ENCODE measurements around the gene MICOS13.

The MICOS13 gene

DNA sequence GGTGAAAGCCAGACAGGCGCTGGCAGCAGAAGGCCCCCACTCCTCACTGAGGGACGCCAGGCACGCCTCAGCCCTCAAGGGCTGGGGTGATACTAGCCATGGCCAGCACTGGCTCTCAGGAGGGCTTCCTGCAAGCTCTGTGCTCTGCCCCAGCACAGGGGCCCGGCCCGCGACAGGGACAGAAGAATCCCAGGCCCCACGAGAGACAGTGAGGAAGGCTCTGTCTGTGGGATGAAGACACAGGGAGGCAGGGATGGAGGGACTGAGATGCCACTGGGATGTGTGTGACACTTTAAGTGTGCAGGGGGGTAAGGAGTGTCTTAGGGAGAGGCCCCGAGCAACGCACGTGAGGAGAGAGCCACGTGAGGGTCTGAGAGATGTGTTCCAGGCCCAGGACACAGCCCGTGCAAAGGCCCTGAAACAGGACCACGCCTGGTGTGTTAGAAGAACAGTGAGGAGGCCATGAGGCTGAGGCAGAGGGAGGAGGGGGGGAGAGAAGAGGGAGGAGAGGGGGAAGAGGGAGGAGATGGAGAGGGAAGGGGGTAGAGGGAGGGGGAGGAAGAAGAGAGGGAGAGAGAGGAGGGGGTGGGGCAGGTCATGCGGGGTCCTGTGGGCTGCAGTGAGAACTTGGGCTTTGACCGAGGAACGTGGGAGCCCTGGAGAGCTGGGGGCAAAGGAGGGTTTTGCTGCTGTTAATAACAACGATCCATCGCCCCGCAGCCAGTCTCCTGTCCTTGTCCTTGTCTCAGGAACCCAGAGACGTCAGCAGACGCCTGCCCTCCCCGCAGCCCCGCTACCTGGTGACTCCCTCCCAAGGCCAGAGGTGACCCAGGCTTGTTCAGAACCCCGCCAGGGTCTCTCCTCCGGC, 16.9 kb upstream of the MICOS13 start (continued):
- no peak for TF ChIP-seq PRDM6 (tag by site-specific recombination; IDR thresholded peaks at IDR 0.05)
- peak; percentile 29; the same call in 1 of the 2 replicates for TF ChIP-seq ZBTB8A (tag by site-specific recombination; IDR thresholded peaks at IDR 0.05)
- peak; percentile 41; the same call in 1 of the 2 replicates for TF ChIP-seq ZNF16 (tag by site-specific recombination; IDR thresholded peaks at IDR 0.05; ENCODE audit: low read depth)
- no peak for TF ChIP-seq ZNF157 (tag by site-specific recombination; IDR thresholded peaks at IDR 0.05)
- TF ChIP-seq ZNF398 (tag by site-specific recombination; IDR thresholded peaks at IDR 0.05) = peak; percentile 97
- no peak for TF ChIP-seq ZNF626 (tag by site-specific recombination; IDR thresholded peaks at IDR 0.05)
- no peak for TF ChIP-seq ZNF274 (IDR thresholded peaks at IDR 0.05; ENCODE audit: low read length)
- no peak for TF ChIP-seq ZNF274 (tag by site-specific recombination; IDR thresholded peaks at IDR 0.05; ENCODE audit: borderline replicate concordance)
- no peak for TF ChIP-seq ZNF621 (tag by site-specific recombination; IDR thresholded peaks at IDR 0.05)
- no peak for TF ChIP-seq HOXA7 (CRISPR knock-in tag; IDR thresholded peaks at IDR 0.05; ENCODE audit: borderline replicate concordance)
- no peak for TF ChIP-seq OVOL3 (tag by site-specific recombination; IDR thresholded peaks at IDR 0.05)
- peak; percentile 91; the same call in 1 of the 2 replicates for TF ChIP-seq ZNF610 (tag by site-specific recombination; IDR thresholded peaks at IDR 0.05; ENCODE audit: borderline replicate concordance)
- no peak for TF ChIP-seq ZNF362 (tag by site-specific recombination; IDR thresholded peaks at IDR 0.05)

DNA sequence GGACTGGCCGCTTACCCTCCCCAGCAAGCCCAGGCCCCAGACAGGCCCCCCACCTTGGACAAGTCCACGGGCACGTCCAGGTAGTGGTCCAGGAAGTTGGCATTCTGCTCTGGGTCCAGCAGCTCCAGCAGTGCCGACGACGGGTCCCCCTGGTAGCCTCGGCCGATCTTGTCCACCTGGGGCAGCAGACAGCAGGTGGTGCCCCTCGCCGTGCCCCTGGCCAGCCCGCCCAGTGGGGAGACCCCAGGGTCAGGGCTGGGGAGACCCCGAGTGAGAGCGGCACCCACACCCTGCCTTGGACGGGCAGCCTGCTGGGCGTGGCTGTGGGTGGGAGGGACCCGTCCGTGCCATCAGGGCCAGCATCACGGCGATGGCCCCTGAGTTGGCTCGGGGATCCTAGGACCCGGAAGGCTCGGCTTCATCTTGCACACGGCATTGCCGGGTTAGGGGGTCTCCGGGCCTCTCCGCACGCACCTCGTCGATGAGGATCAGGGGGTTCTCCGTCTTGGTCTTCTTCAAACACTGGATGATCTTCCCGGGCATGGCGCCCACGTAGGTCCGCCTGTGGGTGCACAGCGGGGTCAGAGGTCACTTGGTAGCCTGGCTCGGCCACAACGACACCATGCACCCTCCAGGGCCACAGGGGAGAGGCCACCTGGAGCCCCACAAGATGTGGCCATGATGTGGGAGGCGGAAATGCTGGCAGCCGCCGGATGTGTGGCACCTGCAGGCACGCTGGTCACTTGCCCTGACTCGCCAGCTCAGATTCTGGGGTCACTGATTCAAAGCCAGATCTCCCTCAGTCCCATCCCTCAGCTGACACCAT, 16.1 kb upstream of the MICOS13 start:
- Histone ChIP-seq H3K9me3 (ENCODE audit: control insufficient read depth, insufficient read depth, low read depth, low read length) (no peaks in the 10 kb centered on the region), H3K4me3 (ENCODE audit: low read depth, low read length) (no peak overlapping the region), H3K4me1 (ENCODE audit: control insufficient read depth, insufficient read depth, low read length) (no peaks in the 10 kb centered on the region; the same call in 1 of the 2 replicates), H3K36me3 (ENCODE audit: control insufficient read depth in 2 of 2, insufficient read depth in 1 of 2, low read length in 2 of 2) (peaks cover 17 to 83% of the 10 kb centered on the region in 2 experiments; a peak in 2 of 3 replicates), H3K27ac (ENCODE audit: extremely low read depth, low read depth, low read length) (peak overlapping the region; percentile 66)
- ChIA-PET POLR2A (interaction anchor here (0.6 to 3.0 kb wide), 4 partner anchors 10 to 648 kb away, joined by 3 to 12 read pairs (median 6); partner anchors contain the start of genes CATSPERD and LONP1), CTCF (interaction anchor here (1.0 to 1.2 kb wide), 2 partner anchors 10 to 108 kb away, joined by 4 read pairs; no protein-coding TSS in a partner anchor)
- TF ChIP-seq BCL11A (tag by site-specific recombination; IDR thresholded peaks at IDR 0.05; ENCODE audit: low read depth) = peak; percentile 95
- TF ChIP-seq ZNF341 (tag by site-specific recombination; IDR thresholded peaks at IDR 0.05; ENCODE audit: low read depth) = 0 out of 2 replicates have a peak, but pooled peaks have one; percentile 4
- peak; percentile 53 for TF ChIP-seq REST (tag by site-specific recombination; IDR thresholded peaks at IDR 0.05)
- TF ChIP-seq, protein P1, sequence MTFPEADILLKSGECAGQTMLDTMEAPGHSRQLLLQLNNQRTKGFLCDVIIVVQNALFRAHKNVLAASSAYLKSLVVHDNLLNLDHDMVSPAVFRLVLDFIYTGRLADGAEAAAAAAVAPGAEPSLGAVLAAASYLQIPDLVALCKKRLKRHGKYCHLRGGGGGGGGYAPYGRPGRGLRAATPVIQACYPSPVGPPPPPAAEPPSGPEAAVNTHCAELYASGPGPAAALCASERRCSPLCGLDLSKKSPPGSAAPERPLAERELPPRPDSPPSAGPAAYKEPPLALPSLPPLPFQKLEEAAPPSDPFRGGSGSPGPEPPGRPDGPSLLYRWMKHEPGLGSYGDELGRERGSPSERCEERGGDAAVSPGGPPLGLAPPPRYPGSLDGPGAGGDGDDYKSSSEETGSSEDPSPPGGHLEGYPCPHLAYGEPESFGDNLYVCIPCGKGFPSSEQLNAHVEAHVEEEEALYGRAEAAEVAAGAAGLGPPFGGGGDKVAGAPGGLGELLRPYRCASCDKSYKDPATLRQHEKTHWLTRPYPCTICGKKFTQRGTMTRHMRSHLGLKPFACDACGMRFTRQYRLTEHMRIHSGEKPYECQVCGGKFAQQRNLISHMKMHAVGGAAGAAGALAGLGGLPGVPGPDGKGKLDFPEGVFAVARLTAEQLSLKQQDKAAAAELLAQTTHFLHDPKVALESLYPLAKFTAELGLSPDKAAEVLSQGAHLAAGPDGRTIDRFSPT (tag by site-specific recombination; IDR thresholded peaks at IDR 0.05) = 0 out of 2 replicates have a peak, but pooled peaks have one; percentile 65
- no peak for TF ChIP-seq ZSCAN4 (tag by site-specific recombination; IDR thresholded peaks at IDR 0.05)

Data from HEK293 (cell line).